Breast epithelium (tissue), 4 donors: ENCODE data around the gene LCN2. TPM values are rescaled to one million over a fixed set of nuclear protein-coding genes. Genes with fewer than 3 reads are reported as not detected.

ENCODE experiments used
- DNase-seq, 2 donors: peaks; one replicate each; pipeline ENCODE4 v3.0.0-alpha.2; 2019; ENCODE audit warnings: low spot score in 2 of 2
- H3K27ac ChIP-seq, 2 donors: fragments of 200-600 bp; sonication (generic) in 1 of 2; one replicate each; pipeline ENCODE4 v1.5.1; 2016 to 2019; ENCODE audit warnings: mild to moderate bottlenecking in 1 of 2
- H3K27me3 ChIP-seq, 2 donors: fragments of 200-600 bp; sonication (generic) in 1 of 2; one replicate each; pipeline versions ENCODE4 v1.5.1 to v1.6.0; 2017 to 2019; ENCODE audit warnings: control low read depth in 1 of 2, mild to moderate bottlenecking in 1 of 2
- H3K36me3 ChIP-seq: fragments of 200-600 bp; one replicate; pipeline ENCODE4 v1.5.1; 2019
- H3K4me1 ChIP-seq, 2 donors: fragments of 200-600 bp; sonication (generic); one replicate each; pipeline ENCODE4 v1.5.1; 2016 to 2019; ENCODE audit warnings: control low read depth in 1 of 2
- H3K4me3 ChIP-seq, 3 donors: fragments of 200-600 bp; sonication (generic); 1 replicate in 2 of 3; 2 replicates in 1 of 3; pipeline ENCODE4 v1.5.1; 2016 to 2019; ENCODE audit warnings: mild to moderate bottlenecking in 3 of 3, moderate library complexity in 2 of 3
- H3K9me3 ChIP-seq, 2 donors: fragments of 200-600 bp; sonication (generic) in 1 of 2; one replicate each; pipeline ENCODE4 v1.5.1; 2016 to 2019; ENCODE audit warnings: control low read depth in 1 of 2
- CTCF ChIP-seq, 3 donors: fragments of 450-650 bp; IDR thresholded peaks; one replicate each; pipeline ENCODE4 v1.5.1; 2016 to 2017; ENCODE audit warnings: antibody characterized with exemption in 3 of 3, mild to moderate bottlenecking in 3 of 3, moderate library complexity in 3 of 3
- POLR2A ChIP-seq: fragments of 450-650 bp; IDR thresholded peaks from one replicate; pipeline ENCODE4 v1.6.1; 2016; ENCODE audit warnings: antibody characterized with exemption, mild to moderate bottlenecking, moderate library complexity
- POLR2AphosphoS5 ChIP-seq, 3 donors: sonication (generic); formaldehyde crosslinking; IDR thresholded peaks; one replicate each; pipeline ENCODE4 v1.6.1; 2017; ENCODE audit warnings: antibody characterized with exemption in 3 of 3
- intact Hi-C: fragments of 100-400 bp; cut with DNase I; formaldehyde crosslinking; loops from one replicate; pipeline ENCODE4 v1.15.1; 2023; ENCODE audit warnings: low total_unique reads
- total RNA-seq, 3 donors: library from RNA; depleted of rRNA; stranded (reverse); fragments of >200 nt; gene quantifications; one replicate each; pipeline ENCODE4 v1.1.0, GENCODE V29; 2016

Gene LCN2
- total RNA-seq, 3 donors from 2014 or later, result 38.5 to 42.3 TPM; not detected in 1

- no peak for DNase-seq
- TF ChIP-seq POLR2A (no peak), POLR2AphosphoS5 (IDR thresholded peaks at IDR 0.05) (no peak)
- intact Hi-C loops, result no loop called here
Measured at GRCh38 chr9:128166169-128166568, 16.9 kb downstream of the LCN2 start.

GRCh38 chr9:128167209-128167608, 18.0 kb downstream of the LCN2 start:
- H3K27ac ChIP-seq, result no peak overlapping the region
- intact Hi-C loops, result no loop called here
- H3K9me3 ChIP-seq, result no peaks in the 10 kb centered on the region
- H3K4me3 ChIP-seq, result no peak overlapping the region
- H3K4me1 ChIP-seq, result no peaks in the 10 kb centered on the region
- H3K36me3 ChIP-seq, result peaks cover 4% of the 10 kb centered on the region
- TF ChIP-seq POLR2AphosphoS5 (IDR thresholded peaks at IDR 0.05) (no peak), CTCF (IDR thresholded peaks at IDR 0.05) (no peak), POLR2A (no peak)
- no peak for DNase-seq
- H3K27me3 ChIP-seq, result no peaks in the 10 kb centered on the region

More at GRCh38 chr9:128166169-128166568, 16.9 kb downstream of the LCN2 start:
- Histone ChIP-seq H3K27ac (no peak overlapping the region), H3K4me1 (no peaks in the 10 kb centered on the region), H3K36me3 (peaks cover 4% of the 10 kb centered on the region), H3K9me3 (no peaks in the 10 kb centered on the region), H3K4me3 (no peak overlapping the region), H3K27me3 (no peaks in the 10 kb centered on the region)

GRCh38 chr9:128168731-128169308, 19.6 kb downstream of the LCN2 start:
- Histone ChIP-seq H3K36me3 (peaks cover 4% of the 10 kb centered on the region), H3K27ac (no peak overlapping the region), H3K4me1 (no peaks in the 10 kb centered on the region), H3K4me3 (no peak overlapping the region), H3K9me3 (no peaks in the 10 kb centered on the region), H3K27me3 (no peaks in the 10 kb centered on the region)
- no peak for DNase-seq
- no peak for TF ChIP-seq POLR2AphosphoS5 (IDR thresholded peaks at IDR 0.05)
- TF ChIP-seq CTCF (IDR thresholded peaks at IDR 0.05), result no peak
- TF ChIP-seq POLR2A, result no peak
- intact Hi-C loops, result no loop called here

- DNase-seq, result no peak
- H3K4me3 ChIP-seq, result no peak overlapping the region
- H3K9me3 ChIP-seq, result no peaks in the 10 kb centered on the region
- intact Hi-C loops, result no loop called here
- H3K4me1 ChIP-seq, result no peaks in the 10 kb centered on the region
- TF ChIP-seq POLR2A, result no peak
- no peak for TF ChIP-seq POLR2AphosphoS5 (IDR thresholded peaks at IDR 0.05)
- no peak for TF ChIP-seq CTCF (IDR thresholded peaks at IDR 0.05)
- H3K27ac ChIP-seq, result no peak overlapping the region
- H3K27me3 ChIP-seq, result no peaks in the 10 kb centered on the region
- peaks cover 4% of the 10 kb centered on the region for H3K36me3 ChIP-seq
Measured at GRCh38 chr9:128169492-128169891, 20.2 kb downstream of the LCN2 start.

- DNase-seq, result no peak
- no peaks in the 10 kb centered on the region for H3K27me3 ChIP-seq
- intact Hi-C loops, result no loop called here
- TF ChIP-seq POLR2AphosphoS5 (IDR thresholded peaks at IDR 0.05) (no peak), CTCF (IDR thresholded peaks at IDR 0.05) (no peak), POLR2A (no peak)
- no peaks in the 10 kb centered on the region for H3K4me1 ChIP-seq
- no peaks in the 10 kb centered on the region for H3K9me3 ChIP-seq
- peaks cover 4% of the 10 kb centered on the region for H3K36me3 ChIP-seq
- no peak overlapping the region for H3K27ac ChIP-seq
- H3K4me3 ChIP-seq, result no peak overlapping the region
Measured at GRCh38 chr9:128169925-128170324, 20.7 kb downstream of the LCN2 start.

- Histone ChIP-seq H3K27ac (no peak overlapping the region), H3K36me3 (peaks cover 5% of the 10 kb centered on the region), H3K4me1 (no peaks in the 10 kb centered on the region), H3K27me3 (no peaks in the 10 kb centered on the region), H3K9me3 (no peaks in the 10 kb centered on the region), H3K4me3 (no peak overlapping the region)
- DNase-seq, result no peak
- no peak for TF ChIP-seq CTCF (IDR thresholded peaks at IDR 0.05)
- intact Hi-C loops, result no loop called here
Measured at GRCh38 chr9:128174062-128174461, 24.8 kb downstream of the LCN2 start.
